B cell (primary cell): ENCODE measurements around the gene APOBEC3H. TPM values are rescaled to one million over a fixed set of nuclear protein-coding genes. Genes with fewer than 3 reads are reported as not detected.
A peak's percentile ranks its signal among the peaks of the same experiment; 100 is the strongest.

Experiments used
- ATAC-seq: fragments of 200-7000 bp; cut with Tn5 transposase; one replicate; pipeline ENCODE4 v1.10.0; 2021; ENCODE audit warnings: low read depth, mild to moderate bottlenecking, moderate number of reproducible peaks, moderate library complexity
- CTCF ChIA-PET: fragments of 350-600 bp; sonication (Branson Sonifier 250); formaldehyde crosslinking; loops from one replicate; lab custom pipeline; 2021; ENCODE audit warnings: antibody characterized with exemption, inconsistent platforms; lab: Charles Lee
- POLR2A ChIA-PET: fragments of 350-600 bp; sonication (Branson Sonifier 250); formaldehyde crosslinking; loops from one replicate; lab custom pipeline; 2021; ENCODE audit warnings: antibody characterized with exemption; lab: Charles Lee
- DNase-seq: peaks from one replicate; pipeline ENCODE4 v3.0.0; 2013
- H2AFZ ChIP-seq: 2 replicates; pipeline ENCODE4 v1.6.1; 2012; ENCODE audit warnings: mild to moderate bottlenecking, low read depth, low read length; ENCODE audit not compliant: insufficient read depth, poor library complexity, severe bottlenecking
- H3K27ac ChIP-seq, 2 donors: 1 replicate in 1 of 2; 2 replicates in 1 of 2; pipeline ENCODE4 v1.5.1; 2012 to 2013; ENCODE audit warnings: low read length in 2 of 2, mild to moderate bottlenecking in 2 of 2, moderate library complexity in 1 of 2
- H3K27me3 ChIP-seq, 4 experiments: fragments of 200-600 bp in 1 of 4; sonication (generic) in 1 of 4; replicated peaks in 1 of 4; 1 replicate in 2 of 4; 2 replicates in 2 of 4; pipeline versions ENCODE4 v1.6.1 to v1.7.0; 2013 to 2016; ENCODE audit warnings: low read length in 3 of 4, mild to moderate bottlenecking in 2 of 4, mixed read lengths in 1 of 4, moderate library complexity in 1 of 4; ENCODE audit not compliant: insufficient read depth in 4 of 4, control insufficient read depth in 3 of 4; ENCODE audit errors: control extremely low read depth in 1 of 4
- H3K36me3 ChIP-seq, 2 experiments: replicated peaks in 1 of 2; 1 replicate in 1 of 2; 2 replicates in 1 of 2; pipeline versions ENCODE4 v1.6.1 to v1.7.1; 2013; ENCODE audit warnings: low read length in 1 of 2; ENCODE audit not compliant: insufficient read depth in 2 of 2, control insufficient read depth in 1 of 2; ENCODE audit errors: control extremely low read depth in 1 of 2, extremely low read depth in 1 of 2
- H3K4me1 ChIP-seq, 2 donors: fragments of 200-600 bp in 1 of 2; sonication (generic) in 1 of 2; 1 replicate in 1 of 2; 2 replicates in 1 of 2; pipeline versions ENCODE4 v1.5.1 to v1.6.1; 2013 to 2017; ENCODE audit warnings: low read length in 2 of 2; ENCODE audit not compliant: control insufficient read depth in 2 of 2, insufficient read depth in 2 of 2
- H3K4me2 ChIP-seq: replicated peaks from 2 replicates; pipeline ENCODE3; 2012; ENCODE audit warnings: mild to moderate bottlenecking, low read depth, low read length; ENCODE audit not compliant: poor library complexity, severe bottlenecking
- H3K4me3 ChIP-seq, 5 experiments: fragments of 200-600 bp in 1 of 5; sonication (generic) in 1 of 5; 1 replicate in 3 of 5; 2 replicates in 2 of 5; pipeline versions ENCODE4 v1.5.1 to v1.7.0; 2011 to 2016; ENCODE audit warnings: low read length in 4 of 5, mild to moderate bottlenecking in 4 of 5, low read depth in 2 of 5, control low read depth in 1 of 5, moderate library complexity in 1 of 5; ENCODE audit not compliant: insufficient read depth in 1 of 5; ENCODE audit errors: control extremely low read depth in 1 of 5, extremely low read depth in 1 of 5
- H3K79me2 ChIP-seq: fragments of 200-600 bp; sonication (generic); one replicate; pipeline ENCODE4 v1.6.0; 2016; ENCODE audit warnings: low read length; ENCODE audit not compliant: control insufficient read depth, insufficient read depth
- H3K9ac ChIP-seq: fragments of 200-600 bp; sonication (generic); 2 replicates; pipeline ENCODE4 v1.6.1; 2017; ENCODE audit warnings: mild to moderate bottlenecking, low read length, moderate library complexity
- H3K9me3 ChIP-seq, 3 donors: one replicate each; pipeline versions ENCODE4 v1.6.1 to v1.7.1; 2013; ENCODE audit warnings: low read length in 2 of 3; ENCODE audit not compliant: control insufficient read depth in 2 of 3, insufficient read depth in 1 of 3; ENCODE audit errors: control extremely low read depth in 1 of 3
- H4K20me1 ChIP-seq: 2 replicates; pipeline ENCODE4 v1.6.0; 2012; ENCODE audit warnings: mild to moderate bottlenecking, low read length; ENCODE audit not compliant: insufficient read depth, control insufficient read depth, poor library complexity, severe bottlenecking
- H3K27ac Mint-ChIP-seq: one replicate; pipeline ENCODE4 v1.8.0; 2021; ENCODE audit warnings: mixed read lengths
- H3K27me3 Mint-ChIP-seq: one replicate; pipeline ENCODE4 v1.8.0; 2021; ENCODE audit warnings: mixed read lengths
- H3K4me1 Mint-ChIP-seq: one replicate; pipeline ENCODE4 v1.8.0; 2021; ENCODE audit warnings: mixed read lengths
- H3K4me3 Mint-ChIP-seq: one replicate; pipeline ENCODE4 v1.8.0; 2021; ENCODE audit warnings: mixed read lengths
- H3K9me3 Mint-ChIP-seq: one replicate; pipeline ENCODE4 v1.8.0; 2022; ENCODE audit warnings: mixed read lengths; ENCODE audit not compliant: insufficient read depth
- EZH2 ChIP-seq: IDR thresholded peaks from 2 replicates; pipeline ENCODE4 v1.6.1; 2012; ENCODE audit warnings: borderline replicate concordance, low read depth, mild to moderate bottlenecking, moderate library complexity, low read length; ENCODE audit not compliant: insufficient read depth, poor library complexity, severe bottlenecking
- WGBS: methylation state at CpG from one replicate; pipeline ENCODE4 v1.1.5; 2013; ENCODE audit warnings: missing lambda C conversion rate; ENCODE audit not compliant: insufficient coverage; 5-methylcytosine and 5-hydroxymethylcytosine counted together
- intact Hi-C: fragments of 100-400 bp; cut with micrococcal nuclease; formaldehyde crosslinking; loops from one replicate; pipeline ENCODE4 v1.10.0; 2022
- polyA plus RNA-seq: library from polyadenylated mRNA; depleted of rRNA; stranded (reverse); fragments of >200 nt; gene quantifications from 2 replicates; pipeline ENCODE4 v1.2.3, GENCODE V29; 2012
- total RNA-seq, 2 donors: library from RNA; stranded (reverse); fragments of 120-200 nt in 1 of 2; gene quantifications; 1 replicate in 1 of 2; 2 replicates in 1 of 2; pipeline versions ENCODE4 v1.2.3 to v1.2.4, GENCODE V29; 2013 to 2022
- TF ChIP-seq, protein P1 (sequence below): fragments of 200-600 bp; IDR thresholded peaks from one replicate; pipeline ENCODE4 v1.8.0; 2022; ENCODE audit warnings: antibody characterized with exemption, mild to moderate bottlenecking

APOBEC3H gene
- total and polyA plus RNA-seq, 2 donors (not counting 1 experiment from before 2014, with no cell fraction given): 0.59 to 1.4 TPM

DNA sequence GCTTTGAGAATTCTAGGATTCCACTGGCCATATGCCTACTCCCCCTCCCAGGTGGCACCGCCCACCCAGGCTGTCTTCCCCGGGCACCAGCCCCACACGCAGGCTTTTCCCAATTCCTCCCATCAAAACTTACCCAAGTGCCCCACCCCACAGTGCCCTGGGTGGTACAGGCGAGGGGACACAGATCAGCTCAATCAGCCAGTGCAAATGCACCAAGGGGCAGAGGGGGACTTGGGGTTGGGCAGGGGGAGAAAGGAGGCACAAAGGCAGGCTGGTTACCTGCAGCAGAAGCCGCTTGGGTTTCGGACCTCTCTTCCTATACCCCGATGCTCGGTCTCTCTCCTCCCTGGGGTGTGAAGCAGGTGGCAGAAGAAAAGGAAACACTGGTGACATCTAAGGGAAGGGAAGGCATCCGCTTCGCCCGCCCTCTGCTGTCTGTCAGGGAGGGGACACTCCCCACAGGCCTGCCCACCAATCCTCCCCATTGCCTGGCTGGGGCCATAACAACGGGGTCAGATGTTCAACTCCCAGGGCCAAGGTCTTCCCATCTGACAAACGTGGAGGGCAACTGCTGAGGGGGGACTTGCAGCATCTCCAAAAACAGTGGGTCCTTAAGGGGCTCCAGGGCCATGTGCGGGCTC, 41.4 kb downstream of the APOBEC3H start:
- Histone ChIP-seq H3K27ac (no peak overlapping the region), H3K79me2 (peaks cover 26% of the 10 kb centered on the region), H3K4me2 (no peak overlapping the region), H3K4me1 (no peaks in the 10 kb centered on the region), H3K9me3 (no peaks in the 10 kb centered on the region), H3K36me3 (peaks cover 0 to 27% of the 10 kb centered on the region in 2 experiments), H3K27me3 (no peaks in the 10 kb centered on the region), H2AFZ (no peak overlapping the region), H4K20me1 (peaks cover 64% of the 10 kb centered on the region), H3K9ac (no peak overlapping the region), H3K4me3 (no peak overlapping the region)
- ChIA-PET CTCF (interaction anchor here (0.7 to 1.6 kb wide), 4 partner anchors 10 to 357 kb away, joined by 3 to 6 read pairs (median 4); no protein-coding TSS in a partner anchor), POLR2A (no interaction called here)
- TF ChIP-seq, protein P1, sequence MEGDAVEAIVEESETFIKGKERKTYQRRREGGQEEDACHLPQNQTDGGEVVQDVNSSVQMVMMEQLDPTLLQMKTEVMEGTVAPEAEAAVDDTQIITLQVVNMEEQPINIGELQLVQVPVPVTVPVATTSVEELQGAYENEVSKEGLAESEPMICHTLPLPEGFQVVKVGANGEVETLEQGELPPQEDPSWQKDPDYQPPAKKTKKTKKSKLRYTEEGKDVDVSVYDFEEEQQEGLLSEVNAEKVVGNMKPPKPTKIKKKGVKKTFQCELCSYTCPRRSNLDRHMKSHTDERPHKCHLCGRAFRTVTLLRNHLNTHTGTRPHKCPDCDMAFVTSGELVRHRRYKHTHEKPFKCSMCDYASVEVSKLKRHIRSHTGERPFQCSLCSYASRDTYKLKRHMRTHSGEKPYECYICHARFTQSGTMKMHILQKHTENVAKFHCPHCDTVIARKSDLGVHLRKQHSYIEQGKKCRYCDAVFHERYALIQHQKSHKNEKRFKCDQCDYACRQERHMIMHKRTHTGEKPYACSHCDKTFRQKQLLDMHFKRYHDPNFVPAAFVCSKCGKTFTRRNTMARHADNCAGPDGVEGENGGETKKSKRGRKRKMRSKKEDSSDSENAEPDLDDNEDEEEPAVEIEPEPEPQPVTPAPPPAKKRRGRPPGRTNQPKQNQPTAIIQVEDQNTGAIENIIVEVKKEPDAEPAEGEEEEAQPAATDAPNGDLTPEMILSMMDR: no peak
- TF ChIP-seq EZH2: no peak
- no peak for ATAC-seq
- H3K4me3 Mint-ChIP-seq: no peak overlapping the region
- H3K27me3 Mint-ChIP-seq: no peaks in the 10 kb centered on the region
- no peak overlapping the region for H3K27ac Mint-ChIP-seq
- peak; percentile 7 for DNase-seq
- intact Hi-C loops: no loop called here
- WGBS: 58% methylated on average over 6 of the region's 14 CpGs
- H3K9me3 Mint-ChIP-seq: no peaks in the 10 kb centered on the region
- H3K4me1 Mint-ChIP-seq: peaks cover 2% of the 10 kb centered on the region

DNA sequence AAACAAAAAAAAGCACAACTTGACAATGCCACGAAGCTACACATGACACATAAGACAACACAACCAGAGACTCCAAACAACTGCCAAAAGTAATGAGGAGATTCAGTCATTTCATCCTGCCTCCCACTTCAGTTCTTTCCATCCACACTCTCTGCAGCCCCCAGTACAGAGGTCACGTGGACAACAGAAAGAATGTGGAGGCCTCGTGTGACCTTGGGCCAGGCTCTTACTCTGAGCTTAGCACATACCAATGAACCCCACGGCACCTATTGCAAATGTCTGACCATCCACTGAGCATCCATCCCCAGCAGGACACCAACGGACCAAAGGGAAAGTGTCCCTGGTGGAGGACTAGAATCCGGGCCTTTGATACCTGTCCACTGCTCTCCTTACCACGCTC, 42.9 kb downstream of the APOBEC3H start:
- H3K27ac ChIP-seq: no peak overlapping the region
- H3K36me3 ChIP-seq: peaks cover 0 to 17% of the 10 kb centered on the region in 2 experiments
- peaks cover 8 to 13% of the 10 kb centered on the region in 2 donors for H3K4me1 ChIP-seq
- intact Hi-C loops: no loop called here
- peaks cover 40% of the 10 kb centered on the region for H3K79me2 ChIP-seq
- DNase-seq: no peak
- H3K27me3 ChIP-seq: no peaks in the 10 kb centered on the region
- peaks cover 14% of the 10 kb centered on the region for H3K4me1 Mint-ChIP-seq
- H3K4me3 ChIP-seq: no peak overlapping the region
- POLR2A ChIA-PET: no interaction called here
- no peak for ATAC-seq
- no peaks in the 10 kb centered on the region for H3K9me3 ChIP-seq
- 100% methylated on average over 5 of the region's 7 CpGs for WGBS
- H4K20me1 ChIP-seq: peaks cover 68% of the 10 kb centered on the region
- no peak overlapping the region for H3K4me3 Mint-ChIP-seq
- no peaks in the 10 kb centered on the region for H3K27me3 Mint-ChIP-seq
- H3K27ac Mint-ChIP-seq: no peak overlapping the region
- H3K4me2 ChIP-seq: no peak overlapping the region
- no peaks in the 10 kb centered on the region for H3K9me3 Mint-ChIP-seq
- CTCF ChIA-PET: interaction anchor here (0.8 kb wide), 1 partner anchor 31 kb away, joined by 3 read pairs; no protein-coding TSS in a partner anchor
- TF ChIP-seq, protein P1: no peak
- no peak for TF ChIP-seq EZH2
- no peak overlapping the region for H3K9ac ChIP-seq
- no peak overlapping the region for H2AFZ ChIP-seq
